ENCODE measurements around the gene FBXO36. TPM values are rescaled to one million over a fixed set of nuclear protein-coding genes. Genes with fewer than 3 reads are reported as not detected.
A peak's percentile ranks its signal among the peaks of the same experiment; 100 is the strongest.
"Not testable (repeated sequence)": the region's sequence is repeated elsewhere in the genome, so short reads cannot be mapped to it uniquely, and the experiment has no call there.

The FBXO36 gene, protein sequence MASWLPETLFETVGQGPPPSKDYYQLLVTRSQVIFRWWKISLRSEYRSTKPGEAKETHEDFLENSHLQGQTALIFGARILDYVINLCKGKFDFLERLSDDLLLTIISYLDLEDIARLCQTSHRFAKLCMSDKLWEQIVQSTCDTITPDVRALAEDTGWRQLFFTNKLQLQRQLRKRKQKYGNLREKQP
- 5.2 and 6.4 TPM in 2 replicates for total RNA-seq (2014; rRNA removed; shearing (Covaris generic))

DNA sequence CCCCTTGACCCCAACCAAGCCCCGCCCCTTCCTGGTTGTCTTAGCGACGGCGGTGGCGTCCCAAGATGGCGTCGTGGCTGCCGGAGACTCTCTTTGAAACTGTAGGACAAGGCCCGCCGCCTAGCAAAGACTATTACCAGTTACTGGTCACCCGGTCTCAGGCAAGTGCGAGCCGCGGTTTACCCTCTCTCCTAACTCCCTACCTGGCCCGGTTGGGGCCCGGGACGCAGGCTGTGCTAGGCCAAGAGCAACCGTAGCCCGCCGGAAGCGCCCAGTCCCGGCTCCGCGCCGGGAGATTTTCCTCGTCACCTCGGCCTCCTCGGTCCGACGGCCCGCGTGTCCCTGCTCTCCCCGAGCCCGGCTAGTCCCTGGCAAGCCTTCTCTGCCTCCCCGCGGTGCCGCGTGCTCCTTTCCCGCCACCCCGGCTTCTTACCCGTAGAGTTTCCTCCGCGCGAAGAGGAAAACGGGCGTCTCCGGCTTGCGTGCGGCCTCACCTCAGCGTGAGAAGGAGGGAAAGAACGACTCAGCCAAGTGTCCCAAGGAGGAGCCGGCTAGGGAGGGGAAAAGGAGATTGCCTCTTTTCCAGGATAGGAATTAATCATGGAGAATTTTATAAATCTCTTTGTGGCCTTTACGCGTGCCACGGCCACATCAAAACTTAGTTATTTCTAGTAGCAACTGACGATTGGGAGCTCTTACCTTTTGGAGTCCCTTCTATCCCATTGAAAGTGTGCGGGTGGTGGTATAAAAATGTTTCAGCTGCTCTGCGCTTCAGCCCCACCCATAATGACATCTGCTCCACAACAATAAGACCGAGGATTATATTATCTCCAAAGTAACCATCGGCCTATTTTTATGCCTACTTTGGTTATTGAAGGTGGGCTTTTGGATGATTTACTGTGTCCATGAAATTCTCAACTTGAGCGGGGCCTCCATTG lies at the start of gene FBXO36:
FBXO36 (plus strand) TSS at position 55 of the 938 bp plus-strand sequence; CDS start at position 66, 11 bp downstream.
- peak; percentile 68 for DNase-seq (ENCODE audit: low read depth)

DNA sequence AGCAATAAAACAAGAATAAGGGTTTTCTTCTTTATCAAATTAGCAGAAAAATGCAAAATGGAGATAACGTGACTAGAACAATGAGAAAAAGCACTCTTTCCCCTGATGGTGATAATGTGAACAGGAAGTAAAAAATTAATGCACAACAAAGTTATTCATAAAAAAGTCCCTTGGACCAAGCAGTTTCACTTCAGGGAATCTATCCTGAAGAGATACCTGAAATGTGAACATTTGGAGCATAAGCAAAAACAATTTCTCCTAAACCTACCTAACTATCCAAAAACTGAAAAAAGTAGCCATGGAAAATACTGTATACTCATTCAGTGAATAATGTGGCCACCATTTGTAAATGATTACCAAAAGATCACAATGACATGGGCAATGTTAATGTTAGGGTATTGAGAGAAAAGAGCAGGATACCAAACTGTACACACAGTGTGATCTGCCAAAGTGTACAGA lies 49.2 kb upstream of the FBXO36 start:
- no peak for DNase-seq (ENCODE audit: low read depth)

DNA sequence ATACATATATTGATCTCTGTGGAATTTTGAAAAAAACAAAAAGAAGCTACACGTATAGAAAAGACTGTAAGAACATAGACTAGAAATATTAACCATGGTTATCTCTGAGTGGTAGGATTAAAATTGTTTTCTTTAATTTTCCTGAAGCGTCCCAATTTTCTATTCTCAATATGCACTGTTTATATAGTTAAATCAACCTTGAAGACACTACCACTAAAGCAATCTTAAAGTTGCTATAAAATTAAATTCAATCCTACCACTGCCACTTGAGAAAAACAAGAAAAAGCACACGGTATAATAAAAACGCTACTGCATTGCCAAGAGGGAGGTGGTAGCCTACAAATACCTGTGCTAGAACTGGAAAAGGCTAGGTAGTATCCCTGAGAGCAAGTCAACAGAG lies 47.7 kb upstream of the FBXO36 start:
- DNase-seq (ENCODE audit: low read depth) = no peak

DNA sequence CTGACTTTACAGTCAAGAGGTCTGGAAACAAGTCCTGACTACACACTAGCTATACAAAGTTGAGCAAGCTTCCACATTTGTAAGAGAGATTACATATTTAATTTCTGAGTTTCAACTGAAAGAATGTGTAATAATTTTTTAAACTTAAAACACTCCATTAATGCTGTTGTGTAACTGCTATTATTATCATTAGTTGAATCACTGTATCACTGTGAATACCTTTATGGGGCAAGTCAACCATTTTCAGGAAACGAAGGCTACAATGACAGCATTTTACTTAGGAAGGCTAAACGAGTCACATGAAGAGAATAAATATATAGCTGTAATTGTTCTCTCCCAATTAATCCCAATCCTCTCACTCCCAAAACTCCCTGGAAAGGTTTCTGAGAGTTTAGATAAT lies 46.8 kb upstream of the FBXO36 start:
- DNase-seq (ENCODE audit: low read depth) = no peak

- no peak for DNase-seq (ENCODE audit: low read depth)
Measured at GRCh38 chr2:229879191-229879950, 42.9 kb upstream of the FBXO36 start.

- no peak for DNase-seq (ENCODE audit: low read depth)
Measured at GRCh38 chr2:229880892-229881586, 41.3 kb upstream of the FBXO36 start.

DNA sequence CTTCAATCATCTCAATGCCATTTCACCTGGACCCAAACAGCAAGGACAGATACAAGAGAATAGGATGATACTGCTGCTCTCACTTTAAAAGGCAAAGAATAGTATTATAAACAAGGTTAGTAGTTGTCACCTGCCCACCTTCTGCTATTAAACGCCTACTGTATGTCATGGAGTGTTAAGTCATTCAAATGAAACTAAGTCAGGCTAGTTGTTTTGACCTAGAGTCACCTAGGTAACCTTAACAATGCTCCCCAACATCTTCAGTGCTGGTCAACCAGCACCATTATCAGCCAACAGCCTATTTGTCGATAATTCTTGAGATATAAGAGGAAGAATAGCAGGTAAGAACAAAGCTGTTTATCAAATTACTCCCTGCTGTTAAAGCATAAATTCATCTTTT lies 39.7 kb upstream of the FBXO36 start:
- DNase-seq (ENCODE audit: low read depth) = no peak

- DNase-seq (ENCODE audit: low read depth) = no peak
Measured at GRCh38 chr2:229884775-229885699, 37.3 kb upstream of the FBXO36 start.

DNA sequence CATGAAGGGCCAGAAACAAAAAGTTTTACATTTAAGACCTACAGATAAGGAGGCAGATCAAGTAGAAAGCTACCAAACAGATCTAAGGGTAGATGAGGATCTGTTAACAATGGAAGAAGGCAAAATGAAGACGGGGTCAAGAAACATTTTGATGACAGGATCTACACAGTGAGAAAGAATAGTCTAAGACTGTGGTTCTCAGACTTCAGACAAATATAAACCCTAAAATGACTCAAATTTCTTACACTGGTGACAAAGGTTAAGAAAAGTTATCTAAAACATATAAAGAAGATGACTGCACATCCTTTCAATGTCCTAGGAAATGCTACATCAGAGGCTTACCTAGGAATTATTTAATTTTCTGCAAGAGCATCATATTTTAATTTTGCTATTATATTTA lies 34.9 kb upstream of the FBXO36 start:
- no peak for DNase-seq (ENCODE audit: low read depth)

DNA sequence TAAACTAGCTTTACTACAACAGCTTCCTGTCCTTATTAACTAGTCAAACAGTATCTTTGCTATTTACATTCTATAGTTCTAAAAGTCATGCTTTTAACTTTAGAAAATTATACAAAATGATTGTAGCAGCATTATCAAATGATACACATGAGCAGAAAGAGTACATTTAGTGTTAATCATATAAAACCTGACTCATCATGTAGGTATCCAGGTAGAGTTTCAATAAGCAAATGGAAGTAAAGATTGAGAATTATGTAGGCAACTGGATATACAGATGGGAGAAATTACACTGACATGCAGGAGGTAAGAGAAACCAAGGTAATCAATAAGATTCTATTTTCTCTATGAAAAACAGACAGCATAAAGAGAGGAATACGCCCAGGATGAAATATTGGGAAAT lies 34.3 kb upstream of the FBXO36 start:
- no peak for DNase-seq (ENCODE audit: low read depth)

- DNase-seq (ENCODE audit: low read depth) = no peak
Measured at GRCh38 chr2:229889023-229889422, 33.3 kb upstream of the FBXO36 start.

DNA sequence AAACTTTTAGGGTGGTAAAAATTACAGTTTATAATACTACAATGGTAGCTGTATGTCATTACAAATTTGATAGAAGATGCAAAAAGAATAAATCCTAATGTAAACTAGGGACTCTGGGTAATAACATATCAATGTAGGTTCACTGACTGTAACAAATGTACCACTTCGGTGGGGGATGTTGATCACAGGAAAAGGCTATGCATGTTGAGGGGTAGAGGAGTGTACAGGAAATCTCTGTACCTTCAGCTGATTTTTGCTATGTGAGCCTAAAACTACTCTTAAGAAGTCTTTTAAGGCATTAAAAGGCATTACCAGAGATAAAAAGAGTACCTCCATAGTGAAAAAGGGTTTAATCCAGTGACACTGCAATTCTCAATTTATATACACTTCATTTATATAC lies 25.4 kb upstream of the FBXO36 start:
- DNase-seq (ENCODE audit: low read depth) = no peak

- no peak for DNase-seq (ENCODE audit: low read depth)
Measured at GRCh38 chr2:229899604-229900003, 22.7 kb upstream of the FBXO36 start.

DNA sequence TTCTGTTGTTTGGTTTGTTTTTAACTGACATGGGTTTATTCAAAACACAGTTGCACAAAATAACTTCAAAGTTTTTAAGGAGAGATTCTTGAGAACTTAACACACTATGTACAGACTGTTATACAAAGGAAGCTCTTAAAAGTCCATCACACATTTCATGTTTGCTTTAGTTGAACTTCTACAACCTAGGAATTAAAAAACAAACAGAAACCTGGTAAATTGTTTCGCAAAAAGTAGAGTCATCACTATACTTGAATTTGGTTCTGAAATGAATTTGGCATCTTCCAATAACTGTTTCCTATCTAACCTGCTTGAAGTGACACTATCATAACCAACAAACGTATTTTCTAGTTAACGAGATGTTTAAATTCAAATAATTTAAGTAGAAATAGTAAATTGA lies 22.3 kb upstream of the FBXO36 start:
- DNase-seq (ENCODE audit: low read depth) = no peak

GRCh38 chr2:229900514-229900913 lies 21.8 kb upstream of the FBXO36 start:
- DNase-seq (ENCODE audit: low read depth) = not testable (repeated sequence)

GRCh38 chr2:229901819-229902218 lies 20.5 kb upstream of the FBXO36 start:
- peak; percentile 89 for DNase-seq (ENCODE audit: low read depth)

DNA sequence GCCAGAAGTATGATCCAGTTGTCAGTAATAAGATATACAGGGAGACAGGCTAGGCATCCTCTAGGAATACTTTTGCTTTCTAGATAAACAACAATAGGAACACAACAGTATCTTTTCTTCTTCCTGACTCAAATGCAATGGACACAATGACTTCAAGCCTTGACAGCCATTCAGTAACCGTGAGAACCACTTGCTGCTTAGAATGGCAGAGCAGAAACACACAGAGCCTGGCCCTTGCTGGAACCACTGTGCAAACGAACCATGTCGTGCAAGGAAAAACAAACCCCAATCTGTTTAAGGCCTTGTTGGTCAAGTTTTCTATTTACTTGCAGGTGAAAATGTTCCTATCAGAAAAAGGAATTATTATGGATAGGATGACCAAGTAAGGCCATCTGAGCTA lies 19.3 kb upstream of the FBXO36 start:
- DNase-seq (ENCODE audit: low read depth) = no peak

DNA sequence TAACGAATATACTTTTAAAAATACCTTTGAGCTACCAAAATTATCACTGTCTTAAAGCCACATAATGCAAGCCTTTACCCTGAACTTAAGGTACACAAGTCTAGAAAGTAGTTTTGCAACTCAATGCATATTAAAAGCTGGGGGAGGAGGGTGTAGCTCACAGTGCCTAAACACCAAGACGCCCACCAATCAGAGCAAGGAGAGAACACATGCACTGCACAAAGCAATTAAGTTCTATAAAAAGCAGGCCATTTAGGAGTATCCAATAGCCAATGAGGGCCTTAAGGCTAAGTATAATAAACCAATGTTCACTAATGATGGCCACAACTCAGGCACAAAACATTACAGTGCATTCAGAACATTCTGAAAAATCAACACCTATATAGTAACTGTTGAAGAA lies 16.7 kb upstream of the FBXO36 start:
- no peak for DNase-seq (ENCODE audit: low read depth)

DNA sequence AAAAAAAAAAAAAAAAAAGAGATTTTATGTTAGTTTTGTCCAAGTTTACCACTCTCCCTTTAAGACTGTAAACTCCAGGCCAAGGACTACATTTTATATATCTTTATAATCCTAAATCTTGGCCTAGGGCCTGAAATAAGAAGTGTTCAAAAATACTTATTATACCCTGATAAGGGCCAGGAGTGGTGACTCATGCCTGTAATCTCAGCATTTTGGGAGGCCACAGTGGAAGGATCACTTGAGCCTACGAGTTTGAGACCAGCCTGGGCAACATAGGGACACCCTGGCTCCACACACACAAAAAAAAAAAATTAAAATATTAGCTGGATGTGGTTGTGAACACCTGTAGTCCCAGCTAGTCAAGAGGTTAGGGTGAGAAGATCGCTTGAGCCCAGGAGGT lies 13.2 kb upstream of the FBXO36 start:
- DNase-seq (ENCODE audit: low read depth) = peak; percentile 15

GRCh38 chr2:229910147-229910831 lies 12.0 kb upstream of the FBXO36 start:
- no peak for DNase-seq (ENCODE audit: low read depth)

Data from RPMI7951 (cell line).